ENCODE data around the gene GPR35.

GPR35 gene

GRCh38 chr2:240647503-240648154 lies 22.3 kb downstream of the GPR35 start:
- no peak for ATAC-seq (ENCODE audit: insufficient read depth, low read depth)
- Histone ChIP-seq H3K4me3 (ENCODE audit: low read depth in 1 of 2, low read length in 2 of 2) (no peak overlapping the region), H3K79me2 (ENCODE audit: insufficient read depth, low read length) (no peaks in the 10 kb centered on the region), H3K4me2 (ENCODE audit: insufficient read depth, low read length) (no peak overlapping the region), H4K20me1 (ENCODE audit: insufficient read depth, low read length) (peaks cover 9% of the 10 kb centered on the region; the same call in 1 of the 2 replicates), H3K4me1 (ENCODE audit: insufficient read depth, low read length) (no peaks in the 10 kb centered on the region), H3K27ac (ENCODE audit: low read length) (no peak overlapping the region), H3K9me3 (ENCODE audit: insufficient read depth, low read length, severe bottlenecking) (no peaks in the 10 kb centered on the region), H3K27me3 (ENCODE audit: insufficient read depth, low read length, poor library complexity) (peaks cover 17% of the 10 kb centered on the region), H3K9ac (ENCODE audit: low read depth, low read length) (no peak overlapping the region), H2AFZ (ENCODE audit: low read depth, low read length) (no peak overlapping the region), H3K36me3 (ENCODE audit: insufficient read depth, low read length) (no peaks in the 10 kb centered on the region)
- no peak for DNase-seq
- TF ChIP-seq CTCF (IDR thresholded peaks at IDR 0.05; ENCODE audit: borderline replicate concordance, extremely low read depth, low read length, poor library complexity, severe bottlenecking) (no peak), EZH2 (IDR thresholded peaks at IDR 0.05; ENCODE audit: borderline replicate concordance, low read depth, low read length, severe bottlenecking) (no peak)

GRCh38 chr2:240648155-240648649 lies 22.9 kb downstream of the GPR35 start:
- ATAC-seq (ENCODE audit: insufficient read depth, low read depth) (no peak), DNase-seq (no peak)
- no peaks in the 10 kb centered on the region for H3K9me3 ChIP-seq (ENCODE audit: insufficient read depth, low read length, severe bottlenecking)
- H3K36me3 ChIP-seq (ENCODE audit: insufficient read depth, low read length), result no peaks in the 10 kb centered on the region
- no peak overlapping the region for H3K9ac ChIP-seq (ENCODE audit: low read depth, low read length)
- peaks cover 17% of the 10 kb centered on the region for H3K27me3 ChIP-seq (ENCODE audit: insufficient read depth, low read length, poor library complexity)
- no peak overlapping the region for H3K4me2 ChIP-seq (ENCODE audit: insufficient read depth, low read length)
- H3K79me2 ChIP-seq (ENCODE audit: insufficient read depth, low read length), result no peaks in the 10 kb centered on the region
- no peak overlapping the region for H2AFZ ChIP-seq (ENCODE audit: low read depth, low read length)
- no peak overlapping the region for H3K27ac ChIP-seq (ENCODE audit: low read length)
- TF ChIP-seq CTCF (IDR thresholded peaks at IDR 0.05; ENCODE audit: borderline replicate concordance, extremely low read depth, low read length, poor library complexity, severe bottlenecking) (no peak), EZH2 (IDR thresholded peaks at IDR 0.05; ENCODE audit: borderline replicate concordance, low read depth, low read length, severe bottlenecking) (no peak)
- no peaks in the 10 kb centered on the region for H3K4me1 ChIP-seq (ENCODE audit: insufficient read depth, low read length)
- H4K20me1 ChIP-seq (ENCODE audit: insufficient read depth, low read length), result peaks cover 9% of the 10 kb centered on the region; the same call in 1 of the 2 replicates
- no peak overlapping the region for H3K4me3 ChIP-seq (ENCODE audit: low read depth in 1 of 2, low read length in 2 of 2)

GRCh38 chr2:240648650-240649275 lies 23.5 kb downstream of the GPR35 start:
- Histone ChIP-seq H3K36me3 (ENCODE audit: insufficient read depth, low read length) (no peaks in the 10 kb centered on the region), H3K4me3 (ENCODE audit: low read depth in 1 of 2, low read length in 2 of 2) (no peak overlapping the region), H3K27ac (ENCODE audit: low read length) (no peak overlapping the region), H4K20me1 (ENCODE audit: insufficient read depth, low read length) (peaks cover 9% of the 10 kb centered on the region; the same call in 1 of the 2 replicates), H3K79me2 (ENCODE audit: insufficient read depth, low read length) (no peaks in the 10 kb centered on the region), H2AFZ (ENCODE audit: low read depth, low read length) (no peak overlapping the region), H3K9me3 (ENCODE audit: insufficient read depth, low read length, severe bottlenecking) (no peaks in the 10 kb centered on the region), H3K27me3 (ENCODE audit: insufficient read depth, low read length, poor library complexity) (peaks cover 17% of the 10 kb centered on the region), H3K4me2 (ENCODE audit: insufficient read depth, low read length) (no peak overlapping the region), H3K4me1 (ENCODE audit: insufficient read depth, low read length) (no peaks in the 10 kb centered on the region), H3K9ac (ENCODE audit: low read depth, low read length) (no peak overlapping the region)
- DNase-seq, result no peak
- ATAC-seq (ENCODE audit: insufficient read depth, low read depth), result no peak
- TF ChIP-seq CTCF (IDR thresholded peaks at IDR 0.05; ENCODE audit: borderline replicate concordance, extremely low read depth, low read length, poor library complexity, severe bottlenecking) (no peak), EZH2 (IDR thresholded peaks at IDR 0.05; ENCODE audit: borderline replicate concordance, low read depth, low read length, severe bottlenecking) (no peak)

Measured in DND-41 (cell line).